Right lobe of liver (tissue), 6 donors: ENCODE measurements around the gene CDHR2. TPM values are rescaled to one million over a fixed set of nuclear protein-coding genes. Genes with fewer than 3 reads are reported as not detected.

Source experiments
- ATAC-seq, 4 donors: fragments of 200-7000 bp; cut with Tn5 transposase; one replicate each; pipeline ENCODE4 v1.9.1; 2020; ENCODE audit warnings: mild to moderate bottlenecking in 4 of 4, moderate library complexity in 4 of 4
- DNase-seq, 3 donors: peaks; one replicate each; pipeline ENCODE4 v3.0.0-alpha.2; 2020
- H3K27ac ChIP-seq, 3 donors: fragments of 200-600 bp; one replicate each; pipeline ENCODE4 v1.8.0; 2022
- H3K27me3 ChIP-seq, 2 donors: fragments of 200-600 bp; one replicate each; pipeline ENCODE4 v1.8.0; 2022
- H3K36me3 ChIP-seq, 4 donors: fragments of 200-600 bp; sonication (generic) in 1 of 4; one replicate each; pipeline versions ENCODE4 v1.5.1 to v1.8.0; 2017 to 2022; ENCODE audit warnings: control low read depth in 1 of 4
- H3K4me1 ChIP-seq, 4 donors: fragments of 200-600 bp; sonication (generic) in 1 of 4; one replicate each; pipeline versions ENCODE4 v1.5.1 to v1.8.0; 2017 to 2022; ENCODE audit warnings: control low read depth in 1 of 4
- H3K4me3 ChIP-seq, 3 donors: fragments of 200-600 bp; one replicate each; pipeline ENCODE4 v1.8.0; 2022
- H3K9me3 ChIP-seq, 4 donors: fragments of 200-600 bp; sonication (generic) in 1 of 4; one replicate each; pipeline versions ENCODE4 v1.5.1 to v1.8.0; 2017 to 2022; ENCODE audit warnings: control low read depth in 1 of 4
- POLR2A ChIP-seq: fragments of 450-650 bp; IDR thresholded peaks from one replicate; pipeline ENCODE4 v1.6.1; 2017; ENCODE audit warnings: antibody characterized with exemption, mild to moderate bottlenecking
- WGBS: methylation state at CpG from one replicate; pipeline ENCODE4 v1.1.6; 2018; ENCODE audit warnings: low coverage, low lambda C conversion rate; ENCODE audit not compliant: insufficient coverage; ENCODE audit errors: missing lambda C conversion rate; 5-methylcytosine and 5-hydroxymethylcytosine counted together
- intact Hi-C, 2 donors: fragments of 100-400 bp; cut with DNase I; formaldehyde crosslinking; loops; one replicate each; pipeline versions ENCODE4 v1.11.2 to v1.14.1; 2022
- total RNA-seq, 6 experiments: library from RNA; depleted of rRNA in 2 of 6; stranded (reverse); fragments of >200 nt in 2 of 6; fragmentation: NEBNext Ultra II Directional in 3 of 6; extraction: Animal tissue kit (Norgen Biotek cat#: 25700) in 3 of 6; gene quantifications; one replicate each; pipeline versions ENCODE4 v1.1.0 to v1.2.4, GENCODE V29; 2016 to 2023
- TF ChIP-seq, protein P1 (sequence below), 4 donors: fragments of 200-600 bp in 3 of 4; fragments of 450-650 bp in 1 of 4; IDR thresholded peaks; one replicate each; pipeline versions ENCODE4 v1.5.1 to v1.8.0; 2016 to 2022; ENCODE audit warnings: antibody characterized with exemption in 4 of 4, mild to moderate bottlenecking in 2 of 4
- donor health status: DM: no; HTN: yes; CAD: no.
- donor health status: DM: no; HTN: no; CAD: no.
- donor health status: DM: no; HTN: no; CAD: no.
- donor health status: DM: no; HTN: yes; CAD: no.
- donor health status: DM: no; HTN: yes; CAD: no.

CDHR2 gene
- total RNA-seq, 6 experiments from 2014 or later, result 6.8 to 89.2 (median 41.2) TPM

DNA sequence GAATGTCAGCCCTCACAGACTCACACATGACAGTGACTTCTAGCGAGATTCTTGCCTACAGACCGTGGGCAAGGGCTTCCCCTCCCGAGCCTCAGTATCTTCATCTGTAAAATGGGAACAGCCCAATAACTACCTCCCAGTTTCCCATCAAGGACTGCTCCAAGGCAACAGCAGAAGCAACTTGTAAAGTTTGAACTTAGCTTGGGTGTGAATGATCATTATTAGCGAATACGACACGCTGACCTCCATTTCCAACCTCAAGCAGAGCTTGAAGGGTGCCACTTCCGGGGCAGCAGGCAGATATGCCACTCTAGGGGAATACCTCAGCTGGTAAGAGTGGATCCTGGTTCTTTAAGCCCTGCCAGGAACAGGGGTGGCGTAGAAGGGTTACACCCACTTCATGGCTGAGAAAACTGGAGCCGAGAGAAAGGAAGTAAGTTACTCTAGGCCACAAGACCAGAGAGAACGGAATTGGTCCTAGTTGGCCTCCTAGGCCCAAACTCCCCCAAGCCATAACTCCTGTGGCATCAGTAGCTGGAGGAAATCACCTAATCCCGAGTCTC lies 14.0 kb upstream of the CDHR2 start:
- Histone ChIP-seq H3K36me3 (peaks cover 0 to 17% (median 4%) of the 10 kb centered on the region in 4 donors), H3K4me3 (peak overlapping the region; percentile 83 to 93 (median 92)), H3K27ac (peak overlapping the region; percentile 64 to 97 (median 97)), H3K9me3 (no peaks in the 10 kb centered on the region), H3K27me3 (no peaks in the 10 kb centered on the region), H3K4me1 (peaks cover 0 to 37% (median 25%) of the 10 kb centered on the region in 4 donors)
- 54% methylated on average over 6 of the region's 11 CpGs for WGBS
- peak; percentile 45 for TF ChIP-seq POLR2A
- TF ChIP-seq, protein P1, sequence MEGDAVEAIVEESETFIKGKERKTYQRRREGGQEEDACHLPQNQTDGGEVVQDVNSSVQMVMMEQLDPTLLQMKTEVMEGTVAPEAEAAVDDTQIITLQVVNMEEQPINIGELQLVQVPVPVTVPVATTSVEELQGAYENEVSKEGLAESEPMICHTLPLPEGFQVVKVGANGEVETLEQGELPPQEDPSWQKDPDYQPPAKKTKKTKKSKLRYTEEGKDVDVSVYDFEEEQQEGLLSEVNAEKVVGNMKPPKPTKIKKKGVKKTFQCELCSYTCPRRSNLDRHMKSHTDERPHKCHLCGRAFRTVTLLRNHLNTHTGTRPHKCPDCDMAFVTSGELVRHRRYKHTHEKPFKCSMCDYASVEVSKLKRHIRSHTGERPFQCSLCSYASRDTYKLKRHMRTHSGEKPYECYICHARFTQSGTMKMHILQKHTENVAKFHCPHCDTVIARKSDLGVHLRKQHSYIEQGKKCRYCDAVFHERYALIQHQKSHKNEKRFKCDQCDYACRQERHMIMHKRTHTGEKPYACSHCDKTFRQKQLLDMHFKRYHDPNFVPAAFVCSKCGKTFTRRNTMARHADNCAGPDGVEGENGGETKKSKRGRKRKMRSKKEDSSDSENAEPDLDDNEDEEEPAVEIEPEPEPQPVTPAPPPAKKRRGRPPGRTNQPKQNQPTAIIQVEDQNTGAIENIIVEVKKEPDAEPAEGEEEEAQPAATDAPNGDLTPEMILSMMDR (IDR thresholded peaks at IDR 0.05), result no peak
- no peak for ATAC-seq
- intact Hi-C loops, result loop anchor here in 1 of 2 donors (10.0 kb wide), 1 partner anchor 90 kb away; the partner anchor contains the start of gene FAF2
- no peak for DNase-seq

DNA sequence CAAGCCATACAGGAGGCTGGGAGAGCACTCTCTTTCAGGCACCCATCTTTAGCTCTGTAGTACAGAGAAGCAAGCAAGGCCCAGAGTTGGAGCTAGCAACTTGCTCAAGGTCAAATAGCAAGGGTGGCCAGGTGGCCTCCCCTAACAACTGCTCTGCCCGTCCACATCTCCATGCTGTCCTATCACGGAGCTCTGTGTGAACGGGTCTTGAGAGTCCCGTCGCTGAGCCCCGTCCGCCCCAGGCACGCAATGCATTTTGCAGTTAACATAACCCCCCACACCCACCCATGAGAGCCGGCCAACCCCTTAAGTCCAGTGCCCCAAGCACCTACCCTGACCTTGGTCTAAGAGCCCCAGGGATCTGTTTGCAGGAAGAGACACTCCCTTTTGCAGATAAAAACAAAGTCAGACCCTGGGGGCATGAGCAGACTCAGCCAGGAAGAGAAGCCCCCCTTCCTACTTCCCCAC lies 13.4 kb upstream of the CDHR2 start:
- no peak for TF ChIP-seq POLR2A
- TF ChIP-seq, protein P1 (IDR thresholded peaks at IDR 0.05), result no peak
- Histone ChIP-seq H3K4me3 (peak overlapping the region; percentile 83 to 93 (median 92)), H3K9me3 (no peaks in the 10 kb centered on the region), H3K36me3 (peaks cover 0 to 13% (median 4%) of the 10 kb centered on the region in 4 donors), H3K27me3 (no peaks in the 10 kb centered on the region), H3K4me1 (peaks cover 0 to 37% (median 25%) of the 10 kb centered on the region in 4 donors), H3K27ac (peak overlapping the region; percentile 64 to 97 (median 97))
- ATAC-seq (no peak), DNase-seq (no peak)
- intact Hi-C loops, result loop anchor here in 1 of 2 donors (10.0 kb wide), 1 partner anchor 91 kb away; the partner anchor contains the start of gene FAF2
- 20% methylated on average over 1 of the region's 9 CpGs for WGBS

DNA sequence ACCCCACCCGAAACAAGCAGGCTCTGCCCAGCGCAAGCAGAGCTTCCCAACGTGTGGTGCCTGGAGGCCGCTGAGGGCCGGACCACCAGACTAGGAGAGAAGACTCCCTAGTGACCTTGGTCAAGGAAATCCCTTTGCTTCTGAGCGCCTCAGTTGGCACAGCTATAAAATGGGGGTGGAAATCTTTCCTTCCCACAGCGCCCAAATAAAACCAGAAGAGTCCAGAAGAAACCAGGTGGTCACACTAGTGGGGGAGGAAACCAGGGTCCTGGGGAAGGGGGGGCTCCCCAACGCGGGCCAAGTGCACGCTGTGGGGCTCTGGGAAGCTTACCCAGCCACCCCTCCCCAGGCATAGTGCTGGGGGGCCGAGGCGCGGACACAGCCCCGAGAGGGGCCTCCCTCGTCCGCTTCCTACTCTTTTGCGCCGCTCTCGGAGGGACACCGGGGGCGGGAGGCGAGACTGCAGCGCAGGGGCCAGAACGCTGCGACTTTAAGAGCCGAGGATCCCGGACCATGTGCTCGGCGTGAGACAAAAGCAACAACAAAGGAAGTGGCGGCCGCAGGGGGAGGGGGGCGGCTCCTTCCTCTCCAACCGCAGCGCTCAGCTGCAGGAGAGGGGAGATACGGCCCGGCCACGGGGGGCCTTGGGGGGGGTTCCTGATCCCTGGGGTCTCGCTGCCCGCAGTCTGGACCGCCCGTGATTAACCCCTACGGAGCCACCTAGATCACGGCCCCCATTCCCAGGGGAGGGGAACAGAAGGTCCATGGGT lies 12.8 kb upstream of the CDHR2 start:
- peak overlapping the region; percentile 83 to 93 (median 92) for H3K4me3 ChIP-seq
- no peaks in the 10 kb centered on the region for H3K27me3 ChIP-seq
- H3K27ac ChIP-seq, result peak overlapping the region; percentile 97 to 98 (median 97)
- intact Hi-C loops, result loop anchor here in 1 of 2 donors (10.0 kb wide), 1 partner anchor 92 kb away; the partner anchor contains the start of gene FAF2
- peaks cover 0 to 8% (median 2%) of the 10 kb centered on the region in 4 donors for H3K36me3 ChIP-seq
- H3K9me3 ChIP-seq, result no peaks in the 10 kb centered on the region
- DNase-seq, result peak; percentile 79 to 87 (median 82)
- whole genome bisulfite sequencing, result 4% methylated on average over 7 of the region's 43 CpGs
- ATAC-seq, result peak; percentile 14 to 29 (median 16)
- TF ChIP-seq, protein P1 (IDR thresholded peaks at IDR 0.05), result no peak
- TF ChIP-seq POLR2A, result no peak
- H3K4me1 ChIP-seq, result peaks cover 0 to 37% (median 25%) of the 10 kb centered on the region in 4 donors

DNA sequence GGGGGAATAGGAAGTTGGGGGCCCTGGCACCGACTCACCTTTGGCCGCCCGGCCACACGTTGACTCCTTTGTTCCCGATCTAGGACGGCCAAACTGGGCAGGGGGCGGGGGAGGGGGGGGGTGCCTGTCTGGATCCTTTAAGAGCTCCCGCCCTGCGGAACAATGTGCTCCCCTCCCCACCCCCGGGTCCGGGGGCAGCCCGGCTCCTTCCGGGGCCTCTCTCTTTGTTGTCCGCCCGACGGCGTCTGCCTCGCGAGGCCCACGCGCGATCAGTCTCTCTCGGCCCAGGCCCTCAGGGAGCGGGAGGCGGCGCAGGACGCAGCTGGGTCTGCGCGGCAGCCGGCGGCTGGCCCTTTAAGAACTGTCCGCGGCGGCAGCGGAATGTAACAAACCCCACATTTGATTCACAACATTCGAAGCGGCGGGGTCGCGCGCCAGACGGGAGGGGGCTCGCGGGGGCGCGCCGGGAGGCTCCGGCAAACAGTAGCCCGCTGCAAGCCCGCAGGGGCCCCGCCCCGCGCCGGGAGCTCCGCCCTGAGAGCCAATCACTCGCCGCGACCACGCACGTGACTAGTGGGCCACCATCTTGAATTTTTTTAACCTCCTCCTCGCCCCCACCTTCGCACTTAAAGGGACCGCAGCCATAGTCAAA lies 12.1 kb upstream of the CDHR2 start, which contains the start of gene RNF44:
Gene RNF44 (minus strand): TSS at position 501 of the 652 bp plus-strand sequence. CDS start 4,930 bp downstream, outside the sequence.
- no peaks in the 10 kb centered on the region for H3K9me3 ChIP-seq
- peak; percentile 75 to 82 (median 79) for ATAC-seq
- peak; percentile 64 for TF ChIP-seq POLR2A
- TF ChIP-seq, protein P1 (IDR thresholded peaks at IDR 0.05), result no peak
- WGBS, result 3% methylated on average over 5 of the region's 63 CpGs
- intact Hi-C loops, result loop anchor here in 1 of 2 donors (10.0 kb wide), 1 partner anchor 92 kb away; the partner anchor contains the start of gene FAF2
- H3K36me3 ChIP-seq, result peaks cover 0 to under 1% (median 0%) of the 10 kb centered on the region in 4 donors
- peak within 1 kb of the TSS; percentile 97 to 98 (median 97) for H3K27ac ChIP-seq
- H3K27me3 ChIP-seq, result no peaks in the 10 kb centered on the region
- peaks cover 0 to 37% (median 25%) of the 10 kb centered on the region in 4 donors for H3K4me1 ChIP-seq
- DNase-seq, result peak; percentile 98
- peak within 1 kb of the TSS; percentile 83 to 93 (median 92) for H3K4me3 ChIP-seq
